Body of pancreas (tissue), 4 donors: ENCODE data around the gene HMGCR. TPM values are rescaled to one million over a fixed set of nuclear protein-coding genes. Genes with fewer than 3 reads are reported as not detected.

Experiments
- ATAC-seq: fragments of 150-250 bp; one replicate; pipeline ENCODE4 v1.9.1; 2016
- DNase-seq, 4 donors: peaks; one replicate each; pipeline ENCODE4 v3.0.0-alpha.2; 2019
- H3K27ac ChIP-seq, 4 donors: fragments of 200-600 bp; sonication (generic); 1 replicate in 3 of 4; 2 replicates in 1 of 4; pipeline versions ENCODE4 v1.5.1 to v1.6.1; 2016 to 2019; ENCODE audit warnings: mild to moderate bottlenecking in 1 of 4, mixed read lengths in 1 of 4, moderate library complexity in 1 of 4
- H3K27me3 ChIP-seq, 2 donors: fragments of 200-600 bp; sonication (generic); one replicate each; pipeline ENCODE4 v1.6.0; 2016; ENCODE audit warnings: mild to moderate bottlenecking in 1 of 2
- H3K36me3 ChIP-seq, 2 donors: fragments of 200-600 bp; sonication (generic); replicated peaks in 1 of 2; 2 replicates each; pipeline ENCODE4 v1.5.1; 2016; ENCODE audit warnings: low read depth in 2 of 2; ENCODE audit not compliant: insufficient read depth in 1 of 2
- H3K4me1 ChIP-seq: fragments of 200-600 bp; sonication (generic); one replicate; pipeline ENCODE4 v1.6.0; 2016
- H3K4me3 ChIP-seq, 2 donors: fragments of 200-600 bp; sonication (generic); 1 replicate in 1 of 2; 2 replicates in 1 of 2; pipeline ENCODE4 v1.5.1; 2016 to 2019
- H3K9me3 ChIP-seq, 3 donors: fragments of 200-600 bp; sonication (generic); 1 replicate in 2 of 3; 2 replicates in 1 of 3; pipeline ENCODE4 v1.5.1; 2016
- POLR2A ChIP-seq, 3 donors: fragments of 450-650 bp; IDR thresholded peaks; one replicate each; pipeline ENCODE4 v1.6.1; 2016; ENCODE audit warnings: antibody characterized with exemption in 3 of 3, mild to moderate bottlenecking in 2 of 3
- WGBS, 2 donors: methylation state at CpG; one replicate each; pipeline ENCODE4 v1.1.5; 2017; 5-methylcytosine and 5-hydroxymethylcytosine counted together
- intact Hi-C: fragments of 100-400 bp; cut with DNase I; formaldehyde crosslinking; loops from one replicate; pipeline ENCODE4 v1.15.1; 2023
- total RNA-seq, 2 donors: library from RNA; depleted of rRNA; stranded (reverse); fragments of >200 nt; gene quantifications; one replicate each; pipeline ENCODE4 v1.1.0, GENCODE V29; 2016
- TF ChIP-seq, protein P1 (sequence below), 7 experiments: fragments of 450-650 bp in 4 of 7; fragments of 200-600 bp in 3 of 7; sonication (generic) in 3 of 7; IDR thresholded peaks; one replicate each; pipeline ENCODE4 v1.5.1; 2016 to 2019; ENCODE audit warnings: antibody characterized with exemption in 7 of 7

Gene HMGCR
- total RNA-seq, 2 donors from 2014 or later: 5.9 to 8.3 TPM

GRCh38 chr5:75362474-75362975 lies 25.5 kb downstream of the HMGCR start:
- ATAC-seq (no peak), DNase-seq (no peak)
- TF ChIP-seq, protein P1, sequence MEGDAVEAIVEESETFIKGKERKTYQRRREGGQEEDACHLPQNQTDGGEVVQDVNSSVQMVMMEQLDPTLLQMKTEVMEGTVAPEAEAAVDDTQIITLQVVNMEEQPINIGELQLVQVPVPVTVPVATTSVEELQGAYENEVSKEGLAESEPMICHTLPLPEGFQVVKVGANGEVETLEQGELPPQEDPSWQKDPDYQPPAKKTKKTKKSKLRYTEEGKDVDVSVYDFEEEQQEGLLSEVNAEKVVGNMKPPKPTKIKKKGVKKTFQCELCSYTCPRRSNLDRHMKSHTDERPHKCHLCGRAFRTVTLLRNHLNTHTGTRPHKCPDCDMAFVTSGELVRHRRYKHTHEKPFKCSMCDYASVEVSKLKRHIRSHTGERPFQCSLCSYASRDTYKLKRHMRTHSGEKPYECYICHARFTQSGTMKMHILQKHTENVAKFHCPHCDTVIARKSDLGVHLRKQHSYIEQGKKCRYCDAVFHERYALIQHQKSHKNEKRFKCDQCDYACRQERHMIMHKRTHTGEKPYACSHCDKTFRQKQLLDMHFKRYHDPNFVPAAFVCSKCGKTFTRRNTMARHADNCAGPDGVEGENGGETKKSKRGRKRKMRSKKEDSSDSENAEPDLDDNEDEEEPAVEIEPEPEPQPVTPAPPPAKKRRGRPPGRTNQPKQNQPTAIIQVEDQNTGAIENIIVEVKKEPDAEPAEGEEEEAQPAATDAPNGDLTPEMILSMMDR (IDR thresholded peaks at IDR 0.05): no peak
- TF ChIP-seq POLR2A (IDR thresholded peaks at IDR 0.05): no peak
- Histone ChIP-seq H3K36me3 (peaks cover 7 to 18% of the 10 kb centered on the region in 2 donors), H3K27me3 (no peaks in the 10 kb centered on the region), H3K27ac (no peak overlapping the region), H3K9me3 (no peaks in the 10 kb centered on the region), H3K4me1 (peaks cover 12% of the 10 kb centered on the region), H3K4me3 (no peak overlapping the region)
- intact Hi-C loops: no loop called here
- WGBS, 2 donors: 94 to 96% methylated on average over 4 of the region's 4 CpGs

- H3K27ac ChIP-seq: no peak overlapping the region
- no peak for TF ChIP-seq POLR2A (IDR thresholded peaks at IDR 0.05)
- TF ChIP-seq, protein P1 (IDR thresholded peaks at IDR 0.05): no peak
These were observed 26.1 kb downstream of the HMGCR start for GRCh38 chr5:75363111-75363510.

DNA sequence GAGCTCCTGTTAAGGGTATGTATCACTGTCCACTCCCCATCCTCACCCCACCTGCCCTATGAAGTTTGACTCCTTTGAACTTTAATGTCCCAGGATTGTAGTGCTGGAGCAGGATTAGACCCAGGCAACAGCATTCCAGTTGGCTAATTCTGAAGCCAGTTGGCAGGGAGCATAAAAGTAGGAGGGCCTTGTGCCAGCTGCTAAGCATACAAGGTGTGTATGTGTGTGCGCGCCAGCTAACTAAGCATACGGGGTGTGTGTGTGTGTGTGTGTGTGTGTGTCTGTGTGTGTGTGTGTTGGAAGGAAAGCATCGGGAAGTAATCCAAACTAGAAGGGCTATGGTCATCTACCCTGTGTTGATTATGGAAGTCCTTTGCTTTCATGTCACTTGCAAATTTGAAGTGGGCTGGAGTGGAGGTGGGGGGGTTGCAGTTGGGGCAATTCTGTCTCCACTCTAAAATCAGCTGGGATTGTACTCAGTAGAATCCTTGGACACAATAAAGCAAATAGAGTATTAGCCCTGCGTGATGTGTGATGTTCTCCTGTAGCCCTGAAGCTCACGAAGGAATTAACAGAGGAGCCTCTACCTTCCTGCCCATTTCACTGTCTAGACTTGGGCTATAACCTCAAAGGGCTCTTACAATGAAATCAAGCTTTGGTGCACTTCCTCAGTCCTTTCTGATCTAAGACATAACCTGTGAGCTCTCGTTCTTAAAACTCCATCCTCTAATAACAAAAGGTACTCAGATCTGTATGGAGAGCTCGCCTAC lies 26.9 kb downstream of the HMGCR start:
- H3K4me3 ChIP-seq: no peak overlapping the region
- intact Hi-C loops: no loop called here
- H3K36me3 ChIP-seq: peaks cover 7 to 9% of the 10 kb centered on the region in 2 donors
- peaks cover 12% of the 10 kb centered on the region for H3K4me1 ChIP-seq
- ATAC-seq: peak; percentile 91
- DNase-seq: peak; percentile 77 to 88 (median 87)
- WGBS, 2 donors: 28 to 46% methylated on average over 8 of the region's 8 CpGs
- TF ChIP-seq, protein P1 (IDR thresholded peaks at IDR 0.05): no peak
- TF ChIP-seq POLR2A (IDR thresholded peaks at IDR 0.05): no peak
- no peaks in the 10 kb centered on the region for H3K27me3 ChIP-seq
- no peaks in the 10 kb centered on the region for H3K9me3 ChIP-seq
- no peak overlapping the region for H3K27ac ChIP-seq

More at GRCh38 chr5:75363111-75363510, 26.1 kb downstream of the HMGCR start:
- no peak for ATAC-seq
- H3K4me3 ChIP-seq: no peak overlapping the region
- intact Hi-C loops: no loop called here
- no peaks in the 10 kb centered on the region for H3K27me3 ChIP-seq
- H3K9me3 ChIP-seq: no peaks in the 10 kb centered on the region
- 69 to 81% methylated on average over 5 of the region's 5 CpGs for WGBS, 2 donors
- no peak for DNase-seq
- peaks cover 12% of the 10 kb centered on the region for H3K4me1 ChIP-seq
- H3K36me3 ChIP-seq: peaks cover 7 to 13% of the 10 kb centered on the region in 2 donors

DNA sequence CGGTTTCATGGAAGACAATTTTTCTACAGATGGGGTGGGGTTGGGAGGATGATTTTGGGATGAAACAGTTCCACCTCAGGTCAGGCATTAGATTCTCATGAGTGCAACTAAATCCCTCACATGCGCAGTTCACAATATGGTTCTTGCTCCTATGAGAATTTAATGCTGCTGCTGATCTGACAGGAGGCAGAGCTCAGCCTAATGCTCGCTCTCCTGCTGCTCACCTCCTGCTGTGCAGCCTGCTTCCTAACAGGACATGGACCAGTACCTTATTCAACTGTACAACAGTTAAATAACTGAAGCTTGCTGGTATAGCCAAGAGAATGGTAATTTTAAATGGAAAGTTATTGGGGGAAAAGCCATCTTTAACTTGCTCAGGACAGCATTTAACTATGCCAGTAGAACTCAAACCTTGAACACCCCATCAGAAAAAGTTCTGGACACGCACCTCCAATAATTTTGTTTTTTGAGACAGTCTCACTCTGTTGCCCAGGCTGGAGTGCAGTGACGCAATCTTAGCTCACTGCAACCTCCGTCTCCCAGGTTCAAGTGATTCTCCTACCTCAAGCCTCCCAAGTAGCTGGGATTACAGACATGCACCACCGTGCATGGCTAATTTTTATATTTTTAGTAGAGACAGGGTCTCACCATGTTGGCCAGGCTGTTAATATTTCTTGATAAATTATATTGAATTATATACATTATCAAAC lies 27.7 kb downstream of the HMGCR start:
- Histone ChIP-seq H3K4me1 (peaks cover 12% of the 10 kb centered on the region), H3K9me3 (no peaks in the 10 kb centered on the region), H3K27ac (no peak overlapping the region), H3K36me3 (peaks cover 2 to 3% of the 10 kb centered on the region in 2 donors), H3K4me3 (no peak overlapping the region), H3K27me3 (no peaks in the 10 kb centered on the region)
- intact Hi-C loops: no loop called here
- TF ChIP-seq, protein P1 (IDR thresholded peaks at IDR 0.05): no peak
- TF ChIP-seq POLR2A (IDR thresholded peaks at IDR 0.05): no peak
- 85 to 87% methylated on average over 7 of the region's 7 CpGs for WGBS, 2 donors
- no peak for DNase-seq
- no peak for ATAC-seq
